ENCODE measurements around the gene SETMAR. TPM values are rescaled to one million over a fixed set of nuclear protein-coding genes. Genes with fewer than 3 reads are reported as not detected.

The SETMAR gene
- total and polyA plus RNA-seq, 8 donors = 4.1 to 11.7 (median 8.6) TPM

GRCh38 chr3:4313606-4314293 is 10.6 kb downstream of the SETMAR start:
- H3K36me3 ChIP-seq = no peaks in the 10 kb centered on the region
- no peak for FAIRE-seq
- TF ChIP-seq, protein P1, sequence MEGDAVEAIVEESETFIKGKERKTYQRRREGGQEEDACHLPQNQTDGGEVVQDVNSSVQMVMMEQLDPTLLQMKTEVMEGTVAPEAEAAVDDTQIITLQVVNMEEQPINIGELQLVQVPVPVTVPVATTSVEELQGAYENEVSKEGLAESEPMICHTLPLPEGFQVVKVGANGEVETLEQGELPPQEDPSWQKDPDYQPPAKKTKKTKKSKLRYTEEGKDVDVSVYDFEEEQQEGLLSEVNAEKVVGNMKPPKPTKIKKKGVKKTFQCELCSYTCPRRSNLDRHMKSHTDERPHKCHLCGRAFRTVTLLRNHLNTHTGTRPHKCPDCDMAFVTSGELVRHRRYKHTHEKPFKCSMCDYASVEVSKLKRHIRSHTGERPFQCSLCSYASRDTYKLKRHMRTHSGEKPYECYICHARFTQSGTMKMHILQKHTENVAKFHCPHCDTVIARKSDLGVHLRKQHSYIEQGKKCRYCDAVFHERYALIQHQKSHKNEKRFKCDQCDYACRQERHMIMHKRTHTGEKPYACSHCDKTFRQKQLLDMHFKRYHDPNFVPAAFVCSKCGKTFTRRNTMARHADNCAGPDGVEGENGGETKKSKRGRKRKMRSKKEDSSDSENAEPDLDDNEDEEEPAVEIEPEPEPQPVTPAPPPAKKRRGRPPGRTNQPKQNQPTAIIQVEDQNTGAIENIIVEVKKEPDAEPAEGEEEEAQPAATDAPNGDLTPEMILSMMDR (IDR thresholded peaks at IDR 0.05) = no peak
- no peak for DNase-seq
- no peak for ATAC-seq
- no peaks in the 10 kb centered on the region for H3K9me3 ChIP-seq
- no peak overlapping the region for H3K27ac ChIP-seq
- peaks cover 0 to 12% (median 0%) of the 10 kb centered on the region in 3 donors for H3K4me1 ChIP-seq
- intact Hi-C loops (cut with DNase I) = no loop called here
- H3K4me3 ChIP-seq = no peak overlapping the region
- 92 to 93% methylated on average over 4 of the region's 4 CpGs for WGBS, 2 donors
- H3K27me3 ChIP-seq = no peaks in the 10 kb centered on the region

DNA sequence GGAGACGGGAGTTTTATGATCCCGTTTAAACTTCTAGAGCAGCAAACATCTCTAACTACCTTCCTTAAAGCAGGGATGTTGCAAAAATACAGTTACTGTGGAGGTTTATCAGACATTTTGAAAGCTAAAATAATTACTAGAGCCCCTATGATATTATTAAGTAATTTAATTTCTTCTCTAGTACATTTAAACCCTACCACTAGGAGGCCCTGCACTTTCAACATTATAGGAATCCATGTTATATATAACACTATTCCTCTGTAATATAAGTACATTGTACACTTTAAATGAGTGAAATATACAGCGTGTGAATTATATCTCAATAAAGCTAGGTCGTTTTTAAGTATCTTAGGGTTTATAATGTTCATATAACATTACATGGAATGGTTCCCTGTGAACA is 11.5 kb downstream of the SETMAR start:
- 85% methylated on average over 4 of the region's 4 CpGs for WGBS, 2 donors

GRCh38 chr3:4320096-4320911 is 17.1 kb downstream of the SETMAR start:
- DNase-seq = no peak
- no peak overlapping the region for H3K27ac ChIP-seq
- H3K27me3 ChIP-seq = no peaks in the 10 kb centered on the region
- no peak overlapping the region for H3K4me3 ChIP-seq
- TF ChIP-seq, protein P1 (IDR thresholded peaks at IDR 0.05) = no peak
- intact Hi-C loops (cut with DNase I) = no loop called here
- no peaks in the 10 kb centered on the region for H3K9me3 ChIP-seq
- H3K4me1 ChIP-seq = no peaks in the 10 kb centered on the region
- no peak for ATAC-seq
- H3K36me3 ChIP-seq = no peaks in the 10 kb centered on the region
- no peak for FAIRE-seq

More for the DNA sequence above, 11.5 kb downstream of the SETMAR start:
- Histone ChIP-seq H3K27ac (no peak overlapping the region), H3K4me1 (peaks cover 0 to 12% (median 0%) of the 10 kb centered on the region in 3 donors), H3K9me3 (no peaks in the 10 kb centered on the region), H3K27me3 (no peaks in the 10 kb centered on the region), H3K36me3 (no peaks in the 10 kb centered on the region), H3K4me3 (no peak overlapping the region)
- no peak for ATAC-seq
- intact Hi-C loops (cut with DNase I) = no loop called here
- FAIRE-seq = no peak
- TF ChIP-seq, protein P1 (IDR thresholded peaks at IDR 0.05) = no peak
- DNase-seq = no peak

DNA sequence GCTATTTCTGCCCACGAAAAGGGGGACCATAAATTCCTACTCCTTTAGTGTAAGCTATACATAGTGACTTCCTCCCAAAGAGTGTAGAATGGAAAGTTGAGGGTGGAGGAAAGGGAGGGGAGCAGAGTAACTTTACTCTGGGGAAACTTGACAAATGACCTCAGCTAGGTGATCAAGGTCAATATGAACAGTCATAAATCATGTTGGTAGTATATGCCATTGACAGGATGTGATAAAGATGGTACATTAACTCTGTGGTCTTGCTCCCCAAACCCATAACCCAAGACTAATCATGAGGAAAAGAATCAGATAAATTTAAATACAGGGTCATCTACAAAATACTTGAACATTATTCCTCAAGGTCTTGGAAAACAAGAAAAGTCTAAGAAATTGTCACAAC is 18.6 kb downstream of the SETMAR start:
- H3K4me1 ChIP-seq = no peaks in the 10 kb centered on the region
- no peak for ATAC-seq
- no peak for DNase-seq
- no peak overlapping the region for H3K4me3 ChIP-seq
- H3K9me3 ChIP-seq = no peaks in the 10 kb centered on the region
- intact Hi-C loops (cut with DNase I) = no loop called here
- no peak for FAIRE-seq
- H3K36me3 ChIP-seq = no peaks in the 10 kb centered on the region
- TF ChIP-seq, protein P1 (IDR thresholded peaks at IDR 0.05) = no peak
- H3K27ac ChIP-seq = no peak overlapping the region
- no peaks in the 10 kb centered on the region for H3K27me3 ChIP-seq
- WGBS, 2 donors = 78 to 93% methylated on average over 1 of the region's 1 CpG

DNA sequence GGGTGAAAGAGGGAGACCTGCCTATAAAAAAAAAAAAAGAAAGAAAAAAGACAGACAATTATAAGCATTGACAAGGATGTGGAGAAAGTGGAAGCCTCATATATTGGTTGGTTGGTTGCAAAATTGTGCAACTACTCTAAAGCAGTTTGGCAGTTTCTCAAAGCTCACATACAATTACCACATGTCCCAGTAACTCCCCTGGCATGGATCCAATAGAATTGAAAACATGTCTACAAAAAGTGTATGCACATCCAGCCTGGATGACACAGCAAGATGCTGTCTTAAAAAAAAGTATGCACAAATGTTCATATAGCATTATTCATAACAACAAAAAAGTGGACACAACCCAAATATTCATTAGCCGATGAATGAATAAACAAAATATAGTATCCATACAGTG is 19.5 kb downstream of the SETMAR start:
- intact Hi-C loops (cut with DNase I) = no loop called here
- H3K27me3 ChIP-seq = no peaks in the 10 kb centered on the region
- no peaks in the 10 kb centered on the region for H3K36me3 ChIP-seq
- H3K4me3 ChIP-seq = no peak overlapping the region
- FAIRE-seq (no peak), ATAC-seq (peak in 1 of 4 donors; percentile 12), DNase-seq (no peak)
- no peaks in the 10 kb centered on the region for H3K9me3 ChIP-seq
- TF ChIP-seq, protein P1 (IDR thresholded peaks at IDR 0.05) = no peak
- 93 to 94% methylated on average over 1 of the region's 1 CpG for WGBS, 2 donors
- no peak overlapping the region for H3K27ac ChIP-seq
- no peaks in the 10 kb centered on the region for H3K4me1 ChIP-seq
